Activated CD8-positive, alpha-beta memory T cell treated with anti-CD3 and anti-CD28 coated beads for 4 hours (primary cell): ENCODE data around the gene CEP97.

Source experiments
- DNase-seq, 2 donors: peaks; one replicate each; pipeline ENCODE4 v3.0.0-alpha.2; 2020; ENCODE audit warnings: low read depth in 2 of 2

CEP97 gene

GRCh38 chr3:101778385-101779046 lies 54.1 kb downstream of the CEP97 start:
- no peak for DNase-seq

- DNase-seq: peak; percentile 88
Measured at GRCh38 chr3:101779047-101779821, 54.8 kb downstream of the CEP97 start, which contains the start of gene NXPE3. Gene NXPE3 (plus strand): TSS chr3:101779211. CDS start chr3:101785597, 6,386 bp downstream.

GRCh38 chr3:101779822-101780381 lies 55.5 kb downstream of the CEP97 start:
- DNase-seq: no peak

- DNase-seq: no peak
Measured at GRCh38 chr3:101780661-101781060, 56.2 kb downstream of the CEP97 start.

GRCh38 chr3:101781166-101781565 lies 56.8 kb downstream of the CEP97 start:
- no peak for DNase-seq

- DNase-seq: no peak
Measured at GRCh38 chr3:101784855-101785613, 60.6 kb downstream of the CEP97 start.

- DNase-seq: no peak
Measured at GRCh38 chr3:101791778-101792177, 67.4 kb downstream of the CEP97 start.

- DNase-seq: no peak
Measured at GRCh38 chr3:101796077-101796680, 71.8 kb downstream of the CEP97 start.

- DNase-seq: no peak
Measured at GRCh38 chr3:101801174-101801573, 76.8 kb downstream of the CEP97 start.

GRCh38 chr3:101802179-101802578 lies 77.8 kb downstream of the CEP97 start:
- no peak for DNase-seq

- peak in 1 of 2 donors; percentile 45 for DNase-seq
Measured at GRCh38 chr3:101803173-101803782, 78.9 kb downstream of the CEP97 start.

GRCh38 chr3:101803939-101804338 lies 79.5 kb downstream of the CEP97 start:
- DNase-seq: no peak

- no peak for DNase-seq
Measured at GRCh38 chr3:101806491-101806890, 82.1 kb downstream of the CEP97 start.

GRCh38 chr3:101807888-101808287 lies 83.5 kb downstream of the CEP97 start:
- DNase-seq: no peak

GRCh38 chr3:101809178-101810021 lies 85.0 kb downstream of the CEP97 start:
- DNase-seq: no peak

GRCh38 chr3:101810022-101810418 lies 85.6 kb downstream of the CEP97 start:
- DNase-seq: no peak

GRCh38 chr3:101811875-101812274 lies 87.5 kb downstream of the CEP97 start:
- no peak for DNase-seq

GRCh38 chr3:101812895-101813294 lies 88.5 kb downstream of the CEP97 start:
- no peak for DNase-seq

- no peak for DNase-seq
Measured at GRCh38 chr3:101813817-101814440, 89.5 kb downstream of the CEP97 start.

- no peak for DNase-seq
Measured at GRCh38 chr3:101814835-101815234, 90.4 kb downstream of the CEP97 start.
